IPS DF 19.7 (cell line): ENCODE data around the gene PRDX2.
"Not testable (repeated sequence)": the region's sequence is repeated elsewhere in the genome, so short reads cannot be mapped to it uniquely, and the experiment has no call there.

Experiments used
- DNase-seq: peaks from one replicate; pipeline ENCODE4 v3.0.0-alpha.2; 2013; ENCODE audit warnings: low read depth, low spot score

PRDX2 gene

DNA sequence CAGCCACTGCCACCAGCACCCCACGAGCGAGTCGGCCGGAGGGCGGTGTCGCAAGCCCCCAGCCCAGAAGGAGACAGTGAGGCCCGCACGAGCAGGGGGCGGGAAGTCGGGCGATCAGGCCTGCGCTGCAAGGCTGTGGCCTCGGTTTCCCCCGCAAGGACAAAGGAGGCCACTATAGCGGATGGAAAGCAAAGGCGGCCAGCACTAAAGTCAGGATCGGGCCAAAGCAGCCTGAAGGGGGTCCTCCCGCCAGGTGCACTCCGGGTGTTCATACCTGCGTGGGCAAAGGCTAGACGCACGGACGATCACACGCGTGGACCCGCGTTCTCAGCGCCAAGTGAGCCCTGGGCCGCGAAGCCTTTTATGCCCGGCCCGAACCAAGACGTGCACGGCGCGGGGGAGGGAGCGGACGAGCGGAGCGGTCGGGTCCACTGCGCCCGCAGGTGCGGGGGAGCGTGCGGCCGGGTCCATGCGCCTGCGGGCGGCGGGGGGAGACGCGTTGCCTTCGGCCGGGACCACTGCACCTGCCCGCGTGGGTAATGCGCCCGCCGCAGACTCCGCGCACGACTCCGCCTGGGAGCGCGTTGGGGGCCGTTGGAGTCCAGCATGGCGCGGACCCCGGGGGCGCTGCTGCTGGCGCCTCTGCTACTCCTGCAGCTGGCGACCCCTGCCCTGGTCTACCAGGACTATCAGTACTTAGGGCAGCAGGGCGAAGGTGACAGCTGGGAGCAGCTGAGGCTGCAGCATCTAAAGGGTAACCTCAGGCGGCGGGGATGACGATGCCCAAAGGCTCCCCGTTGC, at the start of gene PRDX2, which contains the start of gene THSD8:
PRDX2 (minus strand) TSS at position 335 of the 801 bp plus-strand sequence. CDS start 539 bp downstream, outside the sequence.
THSD8 (plus strand) TSS at position 604 of the 801 bp plus-strand sequence; CDS start at position 607, 3 bp downstream.
- no peak for DNase-seq

DNA sequence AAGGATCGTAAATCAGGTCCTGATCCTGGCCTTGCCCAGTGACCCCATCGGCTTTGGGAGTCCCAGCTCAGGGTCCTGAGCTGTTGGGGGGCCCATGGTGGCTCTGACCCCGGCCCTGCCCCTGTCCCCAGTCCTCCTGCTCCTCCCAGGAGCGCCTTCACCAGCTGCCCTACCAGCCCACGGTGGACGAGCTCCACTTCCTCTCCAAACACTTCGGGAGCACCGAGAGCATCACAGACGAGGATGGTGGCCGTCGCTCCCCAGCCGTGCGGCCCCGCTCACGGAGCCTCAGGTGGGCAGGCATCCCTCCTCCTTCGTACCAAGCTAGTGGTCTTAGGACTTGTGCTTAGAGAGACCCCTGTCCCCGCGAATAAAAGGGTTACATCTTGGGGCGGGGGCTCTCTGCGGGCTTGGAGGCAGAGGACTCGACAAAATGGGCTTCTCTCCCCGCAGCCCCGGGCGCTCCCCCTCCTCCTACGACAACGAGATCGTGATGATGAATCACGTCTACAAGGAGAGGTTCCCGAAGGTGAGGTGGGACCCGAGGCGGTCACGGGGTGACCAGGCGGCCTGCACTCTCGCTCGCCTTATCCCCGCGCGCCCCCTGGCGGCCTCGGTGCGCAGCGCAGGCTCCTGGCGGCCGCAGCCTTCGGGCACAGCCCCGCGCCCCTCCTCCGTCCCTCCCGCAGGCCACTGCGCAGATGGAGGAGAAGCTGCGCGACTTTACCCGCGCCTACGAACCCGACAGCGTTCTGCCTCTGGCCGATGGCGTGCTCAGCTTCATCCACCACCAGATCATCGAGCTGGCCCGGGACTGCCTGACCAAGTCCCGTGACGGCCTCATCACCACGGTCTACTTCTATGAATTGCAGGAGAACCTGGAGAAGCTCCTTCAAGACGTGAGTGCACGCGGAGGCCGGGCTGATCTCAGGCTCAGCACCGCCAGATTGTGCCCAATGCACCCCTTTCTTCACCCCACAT, 45.8 kb upstream of the PRDX2 start:
- no peak for DNase-seq

DNA sequence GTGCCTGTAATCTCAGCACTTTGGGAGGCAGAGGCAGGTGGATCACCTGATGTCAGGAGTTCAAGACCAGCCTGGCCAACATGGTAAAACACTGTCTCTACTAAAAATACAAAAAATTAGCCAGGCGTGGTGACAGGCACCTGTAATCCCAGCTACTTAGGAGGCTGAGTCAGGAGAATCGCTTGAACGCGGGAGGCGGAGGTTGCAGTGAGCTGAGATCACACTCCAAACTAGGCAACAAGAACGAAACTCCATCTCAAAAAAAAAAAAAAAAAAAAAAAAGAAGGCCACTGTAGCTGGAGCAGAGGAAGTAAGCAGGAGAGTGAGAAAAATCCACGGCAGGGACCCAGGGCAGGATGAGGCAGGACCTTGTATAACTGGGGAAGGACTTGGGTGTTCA, 45.0 kb upstream of the PRDX2 start:
- not testable (repeated sequence) for DNase-seq

DNA sequence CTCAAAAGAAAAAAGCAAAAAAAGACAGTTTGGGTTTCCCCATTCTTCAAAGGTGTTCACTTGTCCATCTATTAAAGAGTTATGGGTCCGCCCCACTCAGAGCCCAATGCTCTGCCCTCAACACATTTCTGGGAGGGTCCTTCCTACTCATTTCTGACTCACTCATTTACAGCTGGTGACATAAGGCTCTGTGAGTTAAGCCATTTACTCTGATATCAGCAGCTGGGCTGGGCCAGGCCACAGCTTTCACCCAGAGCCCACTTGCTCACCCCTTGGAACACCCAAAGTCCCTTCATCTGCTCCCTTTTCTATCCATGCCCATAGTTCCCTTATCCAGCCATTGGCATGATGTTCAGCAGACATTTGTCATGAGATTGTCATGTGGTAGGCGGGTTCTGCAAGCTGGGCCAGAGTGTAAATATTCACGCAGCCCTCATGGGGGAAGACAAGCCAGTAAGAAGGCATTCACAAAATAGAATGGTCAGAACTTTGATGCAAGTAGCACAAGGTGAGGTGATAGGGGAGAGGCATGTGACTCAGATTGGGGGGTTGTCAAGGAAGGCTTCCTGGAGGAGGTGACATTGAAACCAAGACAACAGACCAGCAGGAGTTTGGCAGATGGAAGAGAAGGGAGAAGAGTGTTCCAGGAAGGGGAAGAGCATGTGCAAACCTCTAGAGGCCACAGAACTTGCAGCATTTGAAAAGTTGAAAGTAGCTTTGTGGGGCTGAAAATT, 42.6 kb upstream of the PRDX2 start:
- no peak for DNase-seq

DNA sequence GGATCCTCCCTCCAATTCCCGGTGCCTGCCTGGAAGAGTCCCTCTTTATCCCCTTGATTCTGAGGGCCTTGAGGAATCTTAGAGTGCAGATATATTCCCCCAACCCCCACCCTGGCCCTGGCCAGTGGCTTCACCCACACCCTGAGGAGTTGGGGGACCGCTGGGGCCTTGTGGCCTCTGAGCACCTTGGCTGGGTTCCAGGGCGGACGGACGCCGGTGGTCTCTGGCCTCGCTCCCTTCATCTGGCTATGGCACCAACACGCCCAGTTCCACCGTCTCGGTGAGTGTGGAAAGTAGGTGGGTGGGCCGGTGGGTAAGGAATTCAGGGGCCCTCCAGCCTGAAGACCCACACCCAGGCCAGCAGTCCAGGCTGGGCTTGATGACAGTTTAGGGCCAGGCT, 41.7 kb upstream of the PRDX2 start:
- no peak for DNase-seq

DNA sequence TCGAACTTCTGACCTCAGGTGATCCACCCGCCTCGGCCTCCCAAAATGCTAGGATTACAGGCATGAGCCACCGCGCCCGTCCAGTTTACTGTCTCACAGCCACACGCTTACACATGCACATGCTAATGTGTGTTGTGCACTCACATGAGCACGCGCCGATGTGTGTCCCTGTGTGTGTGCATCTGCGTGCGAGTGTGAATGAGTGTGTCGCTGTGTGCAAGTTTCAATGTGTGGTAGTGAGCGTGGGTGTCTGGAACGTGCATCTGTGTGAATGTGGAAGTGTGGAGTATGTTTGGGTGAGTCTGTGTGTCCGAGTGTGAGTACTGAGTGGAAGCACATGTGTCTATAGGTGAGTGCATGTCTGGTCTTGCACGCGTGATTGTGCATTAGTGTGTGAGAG, 40.9 kb upstream of the PRDX2 start:
- no peak for DNase-seq

DNA sequence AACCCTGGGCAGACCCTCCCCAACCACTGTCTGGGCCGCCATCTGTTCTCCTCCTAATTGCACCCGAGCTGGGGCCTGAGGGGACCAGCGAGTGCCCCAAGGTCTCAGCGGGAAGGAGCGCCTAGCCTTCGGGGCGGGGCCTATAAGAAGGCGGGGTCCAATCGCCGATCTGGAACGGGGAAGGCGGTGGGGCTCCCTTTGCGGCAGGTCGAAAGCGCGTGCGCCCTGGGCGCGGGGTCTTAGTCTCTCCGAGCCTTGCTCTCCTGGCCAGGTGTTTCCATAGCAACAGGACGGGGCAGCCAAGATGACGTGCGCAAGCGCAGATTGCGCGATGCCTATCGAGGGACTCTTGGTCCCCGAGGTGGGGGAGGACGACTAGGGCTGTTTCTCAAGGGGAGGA, 39.5 kb upstream of the PRDX2 start:
- no peak for DNase-seq

DNA sequence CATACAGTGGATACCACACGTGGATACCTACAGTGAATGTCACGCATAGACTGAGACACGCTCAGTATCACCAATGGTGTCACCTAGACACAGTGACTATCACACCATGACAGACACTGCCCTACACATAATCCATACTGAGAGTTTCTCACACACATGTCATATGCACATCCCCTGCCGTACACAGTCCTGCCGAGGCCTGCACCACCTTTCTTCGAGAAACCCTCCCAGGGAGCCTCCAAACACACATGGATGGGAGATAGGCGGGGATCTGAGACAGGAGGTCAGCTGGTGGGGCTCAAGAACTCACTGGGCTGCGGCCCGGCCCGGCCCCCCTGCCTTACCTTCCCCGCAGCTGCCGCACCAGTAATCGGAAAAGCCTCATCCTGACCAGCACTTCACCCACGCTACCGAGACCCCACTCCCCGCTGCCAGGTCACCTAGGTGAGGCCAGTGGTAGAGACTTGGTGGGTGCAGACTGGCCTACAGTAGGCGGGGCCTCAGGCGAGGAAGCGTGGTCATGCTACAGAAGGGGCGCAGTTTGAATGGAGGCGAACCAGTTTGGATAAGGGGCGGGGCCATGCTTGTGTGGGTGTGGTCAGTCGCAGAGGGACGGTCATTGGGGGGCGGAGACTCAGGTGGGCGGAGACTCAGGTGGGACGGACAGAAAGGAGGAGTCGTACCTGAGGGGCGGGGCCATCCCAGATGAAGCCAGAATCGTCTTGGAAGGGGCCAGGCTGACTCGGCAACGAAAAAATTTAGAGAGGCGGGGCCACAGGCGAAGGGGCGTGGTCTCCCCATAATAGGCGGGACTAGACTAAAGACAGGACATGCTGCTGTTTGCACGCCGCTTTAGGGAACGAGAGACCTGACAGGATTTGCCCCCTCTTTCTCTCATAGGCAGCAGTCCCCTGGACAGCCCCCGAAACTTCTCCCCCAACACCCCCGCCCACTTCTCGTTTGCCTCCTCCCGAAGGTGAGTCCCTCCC, 38.8 kb upstream of the PRDX2 start:
- no peak for DNase-seq

DNA sequence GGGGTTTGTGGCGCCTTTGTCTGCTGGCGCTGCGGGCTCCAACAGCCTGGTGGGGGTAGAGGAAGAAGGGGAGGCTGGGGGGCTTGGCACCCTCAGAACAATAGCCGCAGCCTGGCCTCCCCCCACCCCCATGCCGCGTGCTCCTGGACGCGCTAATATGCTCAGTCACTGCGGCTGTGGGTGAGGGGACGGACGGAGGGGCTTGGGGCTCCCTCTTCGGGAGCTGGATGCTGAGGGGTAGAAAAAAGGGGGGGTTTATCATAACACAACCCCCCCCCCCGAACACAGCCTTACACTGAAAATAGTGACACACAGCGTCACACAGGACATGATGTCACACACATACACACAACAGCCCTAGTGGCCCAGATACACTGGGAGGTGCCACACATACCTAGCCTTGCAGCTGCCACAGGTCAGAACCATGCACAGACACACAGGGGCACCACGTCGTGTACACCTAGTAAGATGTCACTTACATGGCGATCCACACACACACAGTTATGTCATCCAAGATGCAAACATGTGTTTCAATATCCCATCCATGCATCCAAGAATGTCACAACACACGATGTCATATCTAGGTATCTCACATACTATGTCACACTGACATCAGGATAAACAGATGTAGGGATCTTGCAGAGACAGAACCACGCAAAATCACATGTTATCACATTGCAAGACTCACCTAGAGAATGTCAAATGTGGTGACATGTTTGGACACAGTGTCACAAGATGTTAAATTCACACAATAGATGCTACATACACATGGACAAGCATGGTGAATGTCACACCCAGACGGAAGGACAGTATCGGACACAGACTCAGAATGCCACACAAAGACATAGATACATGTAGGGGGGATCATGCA, 37.5 kb upstream of the PRDX2 start:
- no peak for DNase-seq

DNA sequence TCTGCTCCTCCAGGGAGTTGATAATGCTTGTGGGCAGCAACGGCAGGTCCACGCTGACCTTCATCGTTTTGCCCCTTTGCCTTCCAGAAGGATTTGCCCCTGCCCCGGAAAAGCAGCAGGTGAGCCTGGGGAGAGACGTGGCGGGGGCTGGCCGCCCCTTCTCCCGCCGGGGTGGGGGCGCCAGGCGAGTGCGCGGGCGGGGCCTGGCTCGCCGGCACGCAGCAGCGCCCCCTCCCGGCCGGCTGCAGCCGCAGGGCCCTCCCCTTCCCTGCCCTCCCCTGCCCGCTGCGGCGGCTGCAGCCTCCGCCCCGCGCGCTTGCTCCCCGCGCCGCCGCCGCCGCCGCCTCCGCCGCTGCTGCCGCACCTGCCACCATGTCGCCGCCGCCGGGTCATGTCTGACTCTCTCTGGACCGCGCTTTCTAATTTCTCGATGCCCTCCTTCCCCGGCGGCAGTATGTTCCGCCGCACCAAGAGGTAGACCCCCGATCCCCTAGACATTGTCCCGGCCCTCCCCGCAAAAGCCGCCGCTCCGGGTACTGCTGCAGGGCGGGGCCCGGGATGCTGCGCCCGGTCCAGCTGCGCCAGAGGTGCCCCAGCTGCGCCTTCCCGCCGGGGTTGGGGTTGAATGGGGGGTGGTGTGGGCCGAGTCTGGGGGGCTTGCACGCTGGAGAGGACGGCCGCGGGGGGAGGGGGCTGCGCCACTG, 36.7 kb upstream of the PRDX2 start, which contains the start of gene MAST1:
MAST1 (plus strand) TSS at position 334 of the 704 bp plus-strand sequence; CDS start at position 392, 58 bp downstream.
- no peak for DNase-seq

DNA sequence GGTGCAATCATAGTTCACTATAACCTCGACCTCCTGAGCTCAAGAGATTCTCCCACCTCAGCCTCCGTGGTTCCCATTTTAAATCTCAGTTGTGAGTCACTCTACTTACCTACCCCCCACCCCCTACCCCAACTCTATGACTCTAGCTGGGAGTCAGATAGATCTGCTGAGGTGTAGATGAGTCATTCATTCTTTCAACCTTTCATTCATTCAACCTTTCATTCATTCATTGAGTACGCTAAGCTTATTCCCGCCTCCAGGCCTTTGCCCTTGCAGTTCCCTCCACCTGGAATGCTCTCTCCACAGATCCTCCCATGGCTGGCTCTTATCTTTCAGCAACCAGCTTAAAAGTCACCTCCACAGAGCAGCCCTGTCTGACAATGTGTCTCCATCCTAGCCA, 35.6 kb upstream of the PRDX2 start:
- no peak for DNase-seq

DNA sequence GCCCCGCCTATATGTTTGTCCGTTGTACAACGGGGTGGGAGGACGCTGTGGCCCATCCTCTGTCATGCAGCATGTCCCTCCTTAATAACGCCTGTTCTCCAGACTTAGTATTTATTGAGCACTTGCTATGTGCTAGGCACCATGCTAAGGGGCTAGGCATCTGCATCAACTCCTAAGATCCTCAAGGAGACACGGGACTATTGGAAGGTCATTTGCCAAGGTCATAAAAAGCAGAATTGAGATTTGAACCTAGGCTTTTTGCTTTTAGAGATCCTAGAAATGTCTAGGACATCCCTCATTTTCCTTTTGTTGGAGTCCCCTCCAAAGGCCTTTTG, 34.9 kb upstream of the PRDX2 start:
- DNase-seq, result no peak

DNA sequence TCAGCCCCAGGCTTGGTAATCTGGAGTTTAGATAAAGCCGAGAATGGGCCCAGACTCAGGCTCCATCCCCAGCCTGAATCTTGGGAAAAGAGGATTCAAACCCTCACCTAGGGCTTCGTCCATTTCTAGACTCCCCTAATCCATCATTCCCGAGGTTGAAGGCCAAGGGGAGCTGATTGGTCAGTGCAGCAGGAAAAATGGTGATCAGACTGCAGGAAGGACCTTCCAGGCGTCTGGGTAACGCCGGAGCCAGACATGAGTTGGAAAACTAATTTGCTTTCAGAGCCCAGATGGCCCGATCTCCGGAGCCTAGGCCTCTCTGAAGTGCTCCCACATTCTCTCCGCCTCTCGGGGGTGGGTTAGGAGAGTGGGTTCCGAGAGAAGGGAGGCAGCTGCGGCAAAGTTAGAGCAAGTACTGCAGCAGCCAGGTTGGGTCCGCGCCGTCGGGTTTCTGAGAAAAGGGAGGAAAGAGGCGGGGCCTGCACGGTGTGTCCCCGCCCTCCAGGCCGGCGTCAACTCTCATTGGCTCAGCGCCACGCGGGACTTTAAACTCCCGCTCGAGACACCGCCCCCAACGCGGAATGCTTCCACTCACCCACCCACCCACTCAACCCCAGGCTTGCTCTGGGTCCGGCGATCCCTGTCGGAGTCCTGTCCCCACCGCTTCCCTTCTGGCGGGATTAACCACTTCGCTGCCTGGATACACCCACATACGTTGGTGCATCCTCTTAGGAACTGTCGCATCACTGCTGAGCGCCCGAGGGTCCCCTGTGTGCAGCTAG, 33.6 kb upstream of the PRDX2 start:
- DNase-seq, result no peak

DNA sequence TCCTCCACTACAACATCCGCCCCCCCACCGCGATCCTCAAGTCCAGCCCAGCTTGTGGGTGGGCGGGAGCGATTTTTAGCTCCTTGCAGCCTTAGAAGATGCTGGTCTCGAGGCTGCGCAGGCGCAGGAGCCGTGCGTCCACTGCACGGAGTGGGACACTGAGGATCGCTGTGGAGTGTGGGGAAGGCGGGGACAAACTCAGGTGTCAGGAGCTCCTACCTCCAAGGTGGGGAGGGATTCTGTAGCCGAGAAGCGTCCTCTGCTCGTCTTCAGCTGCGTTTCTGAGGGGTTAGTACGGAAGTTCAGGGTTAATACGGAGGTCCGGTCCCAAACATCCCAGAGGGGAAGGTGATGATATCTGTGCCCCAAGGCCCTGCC, 33.0 kb upstream of the PRDX2 start, which contains the start of gene RTBDN:
RTBDN (minus strand) TSS at position 14 of the 378 bp plus-strand sequence. CDS start 4,600 bp downstream, outside the sequence.
- DNase-seq, result no peak

DNA sequence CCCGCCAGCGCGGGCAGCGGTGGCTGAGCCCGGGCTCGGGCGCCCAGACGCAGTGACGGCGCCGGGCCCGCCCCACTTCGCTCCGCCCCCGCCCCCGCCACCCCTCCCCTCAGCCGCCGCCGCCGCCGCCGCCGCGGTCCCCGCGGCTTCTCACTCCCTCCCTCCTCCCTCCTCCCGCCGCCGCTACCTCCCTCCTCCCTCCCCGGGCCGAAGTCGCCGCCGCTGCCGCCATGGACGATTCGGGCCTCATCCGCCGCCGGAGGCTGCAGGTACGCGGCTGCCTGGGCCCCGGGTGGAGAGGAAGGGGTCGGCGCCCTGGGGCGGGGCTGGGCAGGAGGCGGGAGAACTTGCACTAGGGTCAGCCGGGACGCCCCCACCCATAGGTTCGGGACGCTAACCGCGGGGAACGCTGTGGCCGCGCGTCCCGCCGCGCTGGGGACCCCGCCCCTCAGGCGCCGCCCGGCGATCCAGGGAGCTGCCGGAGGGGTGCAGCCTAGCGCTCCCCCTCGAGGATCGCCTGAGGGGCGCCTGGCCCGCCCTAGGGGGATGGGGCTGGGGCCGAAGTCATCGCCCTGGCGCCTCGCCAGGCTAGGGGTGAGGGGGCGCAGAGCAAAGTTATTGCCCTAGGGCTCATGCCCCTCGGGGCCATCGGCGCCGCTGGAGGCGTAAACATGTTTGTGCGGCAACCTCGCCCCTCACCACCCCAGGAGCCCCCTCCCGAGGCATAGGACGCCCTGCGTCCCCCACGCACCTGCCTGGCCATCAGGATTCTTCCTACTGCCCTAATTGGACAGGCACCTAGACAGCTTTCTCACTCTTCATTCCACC, 32.4 kb upstream of the PRDX2 start:
- DNase-seq, result no peak

DNA sequence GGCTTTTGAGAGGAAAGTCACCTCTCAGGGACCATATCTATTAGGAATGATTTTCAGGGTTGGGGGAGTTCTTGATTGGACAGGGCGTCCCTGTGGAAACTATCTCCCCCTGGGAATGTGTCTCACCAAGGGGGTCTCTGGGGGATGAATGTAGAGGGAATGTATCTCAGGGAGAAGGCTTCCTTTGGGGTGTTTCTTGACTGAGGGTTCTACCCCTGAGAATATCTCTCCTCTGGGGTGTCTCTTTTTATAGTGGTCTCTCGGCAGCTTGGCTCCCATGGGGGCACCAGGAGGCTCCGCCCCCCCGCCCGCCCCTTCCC, 31.8 kb upstream of the PRDX2 start:
- no peak for DNase-seq

DNA sequence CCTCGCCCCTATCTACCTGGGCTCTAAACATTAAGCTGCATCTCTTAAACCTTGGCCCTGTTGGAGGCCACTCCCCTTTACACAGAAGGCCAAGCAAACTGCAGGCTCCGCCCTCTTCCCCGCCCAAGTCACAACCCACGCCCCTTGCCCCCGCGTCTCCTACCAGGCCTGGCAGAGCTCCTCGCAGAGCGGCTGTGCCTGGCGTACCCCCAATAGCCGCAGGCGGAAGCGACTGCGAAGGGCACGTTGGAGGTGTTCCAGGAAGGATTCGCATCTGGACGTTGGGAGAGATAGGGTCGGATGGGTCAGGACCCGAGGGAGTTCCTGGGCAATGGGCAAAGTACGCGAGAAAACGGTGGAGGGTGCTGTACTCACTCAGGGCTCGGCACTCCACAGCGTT, 26.9 kb upstream of the PRDX2 start:
- DNase-seq, result no peak
